Endodermal cell (in vitro differentiated cells): ENCODE measurements around the gene GNAL. TPM values are rescaled to one million over a fixed set of nuclear protein-coding genes. Genes with fewer than 3 reads are reported as not detected.
"Not testable (repeated sequence)": the region's sequence is repeated elsewhere in the genome, so short reads cannot be mapped to it uniquely, and the experiment has no call there.

Experiments
- DNase-seq: peaks from one replicate; pipeline ENCODE4 v3.0.0-alpha.2; 2017
- H3K27ac ChIP-seq: 2 replicates; pipeline ENCODE4 v1.5.1; 2013; ENCODE audit warnings: mild to moderate bottlenecking, low read depth, low read length, moderate library complexity
- H3K27me3 ChIP-seq: 2 replicates; pipeline ENCODE4 v1.6.1; 2013; ENCODE audit warnings: mild to moderate bottlenecking, low read length, moderate library complexity; ENCODE audit not compliant: insufficient read depth, control insufficient read depth, poor library complexity, severe bottlenecking
- H3K36me3 ChIP-seq: 2 replicates; pipeline ENCODE4 v1.7.0; 2013; ENCODE audit warnings: mild to moderate bottlenecking, low read length, moderate library complexity; ENCODE audit not compliant: control insufficient read depth, insufficient read depth
- H3K4me1 ChIP-seq: one replicate; pipeline ENCODE4 v1.7.0; 2013; ENCODE audit warnings: low read length; ENCODE audit not compliant: control insufficient read depth, insufficient read depth
- H3K4me3 ChIP-seq: 2 replicates; pipeline ENCODE4 v1.5.1; 2013; ENCODE audit warnings: mild to moderate bottlenecking, low read length, moderate library complexity
- H3K9ac ChIP-seq: 2 replicates; pipeline ENCODE4 v1.6.1; 2013; ENCODE audit warnings: mild to moderate bottlenecking, low read length, moderate library complexity; ENCODE audit not compliant: poor library complexity, severe bottlenecking; ENCODE audit errors: extremely low read depth
- H3K9me3 ChIP-seq: 2 replicates; pipeline ENCODE4 v1.6.1; 2013; ENCODE audit warnings: mild to moderate bottlenecking, low read length, moderate library complexity; ENCODE audit not compliant: control insufficient read depth
- H3K27ac Mint-ChIP-seq: 2 replicates; pipeline ENCODE4 v1.8.0; 2020; ENCODE audit warnings: mixed read lengths
- H3K27me3 Mint-ChIP-seq: 2 replicates; pipeline ENCODE4 v1.8.0; 2021; ENCODE audit warnings: mild to moderate bottlenecking, mixed read lengths; ENCODE audit not compliant: insufficient read depth
- H3K36me3 Mint-ChIP-seq: 2 replicates; pipeline ENCODE4 v1.8.0; 2020; ENCODE audit warnings: low read depth, mixed read lengths
- H3K4me1 Mint-ChIP-seq: 2 replicates; pipeline ENCODE4 v1.8.0; 2020; ENCODE audit warnings: mixed read lengths
- H3K4me3 Mint-ChIP-seq: 2 replicates; pipeline ENCODE4 v1.8.0; 2020; ENCODE audit warnings: mild to moderate bottlenecking, moderate library complexity, mixed read lengths
- H3K9me3 Mint-ChIP-seq: 2 replicates; pipeline ENCODE4 v1.8.0; 2020; ENCODE audit warnings: mild to moderate bottlenecking, mixed read lengths
- WGBS, 2 experiments: methylation state at CpG; one replicate each; pipeline versions ENCODE4 v1.1.5 to v1.1.7; 2013; ENCODE audit warnings: missing lambda C conversion rate in 2 of 2, mixed read lengths in 1 of 2; ENCODE audit not compliant: insufficient coverage in 1 of 2, insufficient read length in 1 of 2; 5-methylcytosine and 5-hydroxymethylcytosine counted together
- total RNA-seq, 2 donors: library from RNA; stranded (reverse); fragmentation: NEBNext Ultra II Directional in 1 of 2; extraction: Animal tissue kit (Norgen Biotek cat#: 25700) in 1 of 2; gene quantifications; 2 replicates in 1 of 2; 3 replicates in 1 of 2; pipeline ENCODE4 v1.2.1, GENCODE V29; 2021
- TF ChIP-seq, protein P1 (sequence below): fragments of 200-600 bp; sonication (generic); conservative IDR thresholded peaks from 2 replicates; pipeline ENCODE4 v1.5.0; 2021; ENCODE audit warnings: antibody characterized with exemption, mild to moderate bottlenecking

The GNAL gene
- total RNA-seq, 2 donors from 2014 or later, result 37.9 to 58.2 TPM

DNA sequence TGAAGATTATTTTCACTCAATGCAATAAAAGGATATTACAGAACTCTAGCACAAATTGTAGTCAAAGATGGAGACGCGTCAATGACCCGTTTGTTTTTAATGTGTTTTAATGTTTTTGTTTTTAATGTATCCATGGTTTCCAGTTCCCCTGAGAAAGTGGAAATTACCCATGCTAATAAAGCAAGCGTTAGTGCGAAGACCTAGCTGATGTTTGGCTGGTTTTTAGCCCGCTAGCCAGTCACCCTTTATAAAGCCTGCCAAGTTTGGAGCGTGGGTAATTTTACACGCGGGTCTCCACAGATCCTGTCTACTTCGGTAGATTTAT is 161.7 kb downstream of the GNAL start:
- H3K9me3 ChIP-seq, result no peaks in the 10 kb centered on the region
- no peaks in the 10 kb centered on the region for H3K36me3 ChIP-seq
- peaks cover 6% of the 10 kb centered on the region for H3K4me1 ChIP-seq
- H3K27ac ChIP-seq, result peak overlapping the region; percentile 52
- no peaks in the 10 kb centered on the region for H3K9me3 Mint-ChIP-seq
- 4 to 21% methylated on average over 4 to 10 of the region's 10 CpGs for WGBS, 2 experiments
- peak overlapping the region; percentile 97 for H3K4me3 Mint-ChIP-seq
- TF ChIP-seq, protein P1, sequence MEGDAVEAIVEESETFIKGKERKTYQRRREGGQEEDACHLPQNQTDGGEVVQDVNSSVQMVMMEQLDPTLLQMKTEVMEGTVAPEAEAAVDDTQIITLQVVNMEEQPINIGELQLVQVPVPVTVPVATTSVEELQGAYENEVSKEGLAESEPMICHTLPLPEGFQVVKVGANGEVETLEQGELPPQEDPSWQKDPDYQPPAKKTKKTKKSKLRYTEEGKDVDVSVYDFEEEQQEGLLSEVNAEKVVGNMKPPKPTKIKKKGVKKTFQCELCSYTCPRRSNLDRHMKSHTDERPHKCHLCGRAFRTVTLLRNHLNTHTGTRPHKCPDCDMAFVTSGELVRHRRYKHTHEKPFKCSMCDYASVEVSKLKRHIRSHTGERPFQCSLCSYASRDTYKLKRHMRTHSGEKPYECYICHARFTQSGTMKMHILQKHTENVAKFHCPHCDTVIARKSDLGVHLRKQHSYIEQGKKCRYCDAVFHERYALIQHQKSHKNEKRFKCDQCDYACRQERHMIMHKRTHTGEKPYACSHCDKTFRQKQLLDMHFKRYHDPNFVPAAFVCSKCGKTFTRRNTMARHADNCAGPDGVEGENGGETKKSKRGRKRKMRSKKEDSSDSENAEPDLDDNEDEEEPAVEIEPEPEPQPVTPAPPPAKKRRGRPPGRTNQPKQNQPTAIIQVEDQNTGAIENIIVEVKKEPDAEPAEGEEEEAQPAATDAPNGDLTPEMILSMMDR, result no peak
- H3K27me3 ChIP-seq, result no peaks in the 10 kb centered on the region
- peaks cover 21% of the 10 kb centered on the region for H3K4me1 Mint-ChIP-seq
- H3K27me3 Mint-ChIP-seq, result no peaks in the 10 kb centered on the region
- peak overlapping the region; percentile 95 for H3K4me3 ChIP-seq
- DNase-seq, result no peak
- H3K36me3 Mint-ChIP-seq, result peaks cover 2% of the 10 kb centered on the region
- H3K27ac Mint-ChIP-seq, result peak overlapping the region; percentile 100
- H3K9ac ChIP-seq, result peak overlapping the region; percentile 96

DNA sequence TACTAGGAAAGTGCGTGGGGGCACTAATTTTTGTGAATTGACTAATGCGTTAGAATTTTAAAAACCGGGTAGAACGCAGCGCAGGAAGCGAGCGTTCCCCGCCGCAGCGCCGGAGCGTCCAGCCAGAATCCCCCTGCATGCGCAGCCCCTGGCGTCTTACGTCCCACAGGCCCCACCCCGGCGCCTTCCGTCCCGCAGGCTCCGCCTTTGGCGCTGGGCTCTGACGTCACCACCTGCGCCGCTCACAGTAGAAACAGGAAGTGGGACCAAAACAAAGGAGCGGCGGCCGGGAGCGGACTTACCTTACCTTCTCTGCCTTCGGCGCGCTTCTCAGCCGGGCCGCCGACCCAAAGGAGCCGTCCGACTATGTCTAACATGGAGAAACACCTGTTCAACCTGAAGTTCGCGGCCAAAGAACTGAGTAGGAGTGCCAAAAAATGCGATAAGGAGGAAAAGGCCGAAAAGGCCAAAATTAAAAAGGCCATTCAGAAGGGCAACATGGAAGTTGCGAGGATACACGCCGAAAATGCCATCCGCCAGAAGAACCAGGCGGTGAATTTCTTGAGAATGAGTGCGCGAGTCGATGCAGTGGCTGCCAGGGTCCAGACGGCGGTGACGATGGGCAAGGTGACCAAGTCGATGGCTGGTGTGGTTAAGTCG is 162.2 kb downstream of the GNAL start, which contains the start of gene CHMP1B:
CHMP1B (plus strand) TSS at position 268 of the 660 bp plus-strand sequence; CDS start at position 367, 99 bp downstream.
- Mint-ChIP-seq H3K27me3 (no peaks in the 10 kb centered on the region), H3K4me3 (peak within 1 kb of the TSS; percentile 97), H3K27ac (peak within 1 kb of the TSS; percentile 100), H3K36me3 (peaks cover 2% of the 10 kb centered on the region), H3K4me1 (peaks cover 24% of the 10 kb centered on the region), H3K9me3 (no peaks in the 10 kb centered on the region)
- H3K36me3 ChIP-seq, result no peaks in the 10 kb centered on the region
- no peaks in the 10 kb centered on the region for H3K9me3 ChIP-seq
- H3K27me3 ChIP-seq, result no peaks in the 10 kb centered on the region
- peak; percentile 98 for DNase-seq
- TF ChIP-seq, protein P1, result no peak
- H3K27ac ChIP-seq, result peak within 1 kb of the TSS; percentile 93
- peak within 1 kb of the TSS; percentile 95 for H3K4me3 ChIP-seq
- WGBS, 2 experiments, result 0% methylated on average over 43 to 53 of the region's 53 CpGs
- H3K9ac ChIP-seq, result peak within 1 kb of the TSS; percentile 96
- peaks cover 6% of the 10 kb centered on the region for H3K4me1 ChIP-seq

DNA sequence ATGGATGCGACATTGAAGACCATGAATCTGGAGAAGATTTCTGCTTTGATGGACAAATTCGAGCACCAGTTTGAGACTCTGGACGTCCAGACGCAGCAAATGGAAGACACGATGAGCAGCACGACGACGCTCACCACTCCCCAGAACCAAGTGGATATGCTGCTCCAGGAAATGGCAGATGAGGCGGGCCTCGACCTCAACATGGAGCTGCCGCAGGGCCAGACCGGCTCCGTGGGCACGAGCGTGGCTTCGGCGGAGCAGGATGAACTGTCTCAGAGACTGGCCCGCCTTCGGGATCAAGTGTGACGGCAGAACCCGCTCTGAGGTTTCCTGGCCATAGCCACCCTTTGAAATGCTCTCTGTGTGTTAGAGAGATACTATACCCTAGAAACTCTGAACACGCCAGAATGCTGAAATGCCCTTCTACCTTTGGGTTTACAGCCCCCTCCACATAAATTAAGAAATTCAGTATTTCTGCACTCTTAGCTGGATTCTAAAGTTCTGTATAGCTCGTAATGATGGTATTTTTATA is 162.8 kb downstream of the GNAL start:
- H3K27ac Mint-ChIP-seq, result peak overlapping the region; percentile 100
- peaks cover 6% of the 10 kb centered on the region for H3K4me1 ChIP-seq

DNA sequence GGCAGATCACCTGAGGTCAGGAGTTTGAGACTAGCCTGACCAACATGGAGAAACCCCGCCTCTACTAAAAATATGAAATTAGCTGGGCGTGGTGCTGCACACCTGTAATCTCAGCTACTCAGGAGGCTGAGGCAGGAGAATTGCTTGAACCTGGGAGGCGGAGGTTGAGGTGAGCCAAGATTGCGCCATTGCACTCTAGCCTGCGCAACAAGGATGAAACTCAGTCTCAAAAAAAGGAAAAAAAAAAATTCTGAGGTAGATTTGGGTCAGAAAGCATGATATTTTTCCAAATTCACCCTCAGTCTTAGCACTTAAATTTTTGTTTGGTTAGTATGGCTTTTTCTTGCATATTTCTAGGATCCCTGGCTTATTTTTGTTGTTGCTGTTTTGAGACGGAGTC is 165.5 kb downstream of the GNAL start:
- not testable (repeated sequence) for H3K36me3 Mint-ChIP-seq, H3K27me3 Mint-ChIP-seq, H3K9ac ChIP-seq, H3K27me3 ChIP-seq, H3K4me1 ChIP-seq, H3K4me3 ChIP-seq, H3K9me3 Mint-ChIP-seq, H3K27ac ChIP-seq, H3K9me3 ChIP-seq, H3K4me3 Mint-ChIP-seq, H3K36me3 ChIP-seq
- Mint-ChIP-seq H3K4me1 (peaks cover 27% of the 10 kb centered on the region), H3K27ac (peak overlapping the region; percentile 42)
- peak; percentile 16 for DNase-seq
- WGBS, 2 experiments, result 96 to 98% methylated on average over 6 of the region's 6 CpGs

More for the DNA sequence above, 162.8 kb downstream of the GNAL start:
- Histone ChIP-seq H3K36me3 (no peaks in the 10 kb centered on the region), H3K27ac (peak overlapping the region; percentile 93), H3K9ac (peak overlapping the region; percentile 96), H3K4me3 (peak overlapping the region; percentile 95), H3K27me3 (no peaks in the 10 kb centered on the region), H3K9me3 (no peaks in the 10 kb centered on the region)
- Mint-ChIP-seq H3K36me3 (peaks cover 2% of the 10 kb centered on the region), H3K27me3 (no peaks in the 10 kb centered on the region), H3K9me3 (no peaks in the 10 kb centered on the region), H3K4me1 (peaks cover 27% of the 10 kb centered on the region), H3K4me3 (peak overlapping the region; percentile 97)
- TF ChIP-seq, protein P1, result no peak
- 0 to 3% methylated on average over 13 to 23 of the region's 23 CpGs for WGBS, 2 experiments
- DNase-seq, result peak; percentile 64
